GM19455 (cell line): Measurements from ENCODE around the gene DBNL.
A peak's percentile ranks its signal among the peaks of the same experiment; 100 is the strongest.
"Not testable (repeated sequence)": the region's sequence is repeated elsewhere in the genome, so short reads cannot be mapped to it uniquely, and the experiment has no call there.

Source experiments
- ATAC-seq: cut with Tn5 transposase; IDR thresholded peaks from one replicate; pipeline ENCODE4 v1.9.1; 2021; ENCODE audit not compliant: unreplicated experiment

Gene DBNL

DNA sequence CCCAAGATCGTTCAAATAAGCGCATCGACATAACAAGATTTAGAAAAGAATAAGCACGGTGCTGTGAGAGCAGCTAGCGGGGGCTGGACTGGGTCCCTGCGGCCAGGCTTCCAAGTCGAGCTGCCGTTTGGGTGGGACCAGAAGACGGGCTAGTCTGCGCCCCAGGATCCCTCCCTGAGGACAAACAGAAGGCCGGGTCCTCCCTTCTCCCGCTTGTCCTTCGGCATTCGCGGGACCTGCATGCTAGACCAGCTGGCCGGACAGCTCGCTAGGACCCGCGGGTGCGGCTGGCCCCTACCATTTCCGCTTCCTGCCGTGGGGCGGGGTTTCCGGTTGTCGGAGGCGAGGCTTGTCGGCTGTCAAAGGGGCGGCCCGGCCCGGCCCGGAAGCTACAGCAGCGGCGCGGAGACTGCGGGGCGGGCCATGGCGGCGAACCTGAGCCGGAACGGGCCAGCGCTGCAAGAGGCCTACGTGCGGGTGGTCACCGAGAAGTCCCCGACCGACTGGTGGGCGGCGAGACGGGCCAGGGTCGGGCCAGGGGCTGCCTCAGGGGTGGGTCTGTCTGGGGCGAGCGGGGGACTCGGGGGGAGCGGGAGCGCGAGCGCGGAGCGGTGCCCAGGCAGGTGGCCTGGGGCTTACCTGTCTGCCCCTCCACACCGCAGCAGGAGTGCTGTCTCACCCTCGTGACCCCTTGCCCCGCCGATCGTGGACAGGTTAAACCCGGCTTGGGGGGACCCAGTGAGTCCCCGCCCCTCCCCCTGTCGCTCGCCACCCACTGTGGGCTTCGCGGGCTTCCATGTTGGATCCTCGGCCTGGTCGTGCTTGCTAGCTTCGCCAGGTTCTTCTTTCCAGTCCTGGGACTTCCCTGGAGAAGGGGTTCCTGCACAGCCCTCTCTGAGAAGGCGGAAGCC lies at the start of gene DBNL:
Gene DBNL, plus strand, starts transcription at position 388 of the 911 bp plus-strand sequence. Its CDS starts 36 bp downstream, at position 424.
- peak; percentile 74 for ATAC-seq

- not testable (repeated sequence) for ATAC-seq
These were observed 47.0 kb upstream of the DBNL start, which contains the start of gene SPDYE1 for GRCh38 chr7:43997532-43997931. TSS of gene SPDYE1 (plus strand) at chr7:43997897. CDS start at chr7:43999950, 2,053 bp downstream.

GRCh38 chr7:44012081-44012480 lies 32.4 kb upstream of the DBNL start:
- ATAC-seq, result not testable (repeated sequence)

DNA sequence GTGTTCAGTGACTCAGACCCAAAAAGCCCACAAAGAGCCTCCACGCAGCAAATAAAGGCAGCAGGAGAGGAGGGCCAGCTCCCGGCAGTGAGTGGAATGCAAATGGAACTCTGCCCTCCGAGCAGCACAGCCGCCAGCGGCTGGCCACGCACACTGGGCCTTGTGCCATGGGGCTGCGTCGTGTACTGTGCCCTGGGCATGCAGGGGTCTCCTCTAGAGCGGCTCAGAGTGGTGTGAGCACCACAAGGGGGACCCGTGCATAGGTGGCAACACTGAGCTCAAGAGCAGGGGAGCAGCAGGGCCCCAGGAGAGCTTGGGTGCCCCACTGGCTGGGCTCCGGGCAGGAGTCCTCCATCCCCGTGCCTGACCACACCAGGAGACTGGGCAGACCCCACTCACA lies 29.4 kb upstream of the DBNL start:
- ATAC-seq, result not testable (repeated sequence)

DNA sequence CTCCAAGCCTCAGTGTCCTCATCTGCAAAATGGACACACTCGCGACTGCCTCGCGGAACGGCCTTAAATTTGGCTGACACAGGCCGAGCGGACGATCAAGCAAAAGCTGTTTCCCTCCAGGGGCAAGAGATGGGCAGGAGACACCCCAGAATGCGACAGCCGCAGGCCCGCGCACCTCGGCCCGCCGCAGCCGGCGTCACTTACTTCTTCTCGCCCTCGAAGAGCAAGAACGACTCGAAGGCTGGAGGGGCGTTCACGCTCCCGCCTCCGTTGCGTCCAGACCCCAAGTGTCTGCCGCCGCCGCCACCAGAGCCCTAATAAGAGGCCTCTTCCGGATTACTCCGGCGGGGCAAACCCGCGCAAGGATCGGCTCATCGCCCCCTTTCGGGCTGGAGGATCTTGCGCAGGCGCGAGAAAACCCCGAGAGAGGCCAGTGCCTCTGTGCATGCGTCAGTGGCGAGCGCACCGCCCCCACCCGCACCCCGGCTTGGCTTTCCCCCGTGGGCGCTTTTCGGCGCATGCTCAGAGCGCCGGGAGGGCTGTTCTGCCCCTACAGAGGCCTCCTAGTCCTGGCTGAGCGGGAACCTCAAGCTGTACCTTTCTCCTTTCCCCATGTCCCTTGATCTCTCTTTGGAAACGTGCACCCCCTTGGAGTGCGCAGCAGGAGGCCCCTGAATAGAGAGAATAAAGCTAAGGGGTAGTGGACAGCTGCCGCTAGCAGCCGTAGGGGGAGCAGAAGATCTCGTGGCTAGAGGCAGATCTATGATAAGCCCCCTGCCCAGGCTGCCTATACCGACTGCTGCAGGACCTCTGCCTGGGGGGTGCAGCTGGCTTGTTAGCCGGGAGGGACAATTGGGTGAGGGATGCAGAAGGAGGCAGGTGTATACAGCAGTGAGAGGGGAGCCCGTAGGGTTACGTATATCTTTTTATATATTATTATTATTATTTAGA lies 25.4 kb upstream of the DBNL start:
- peak; percentile 98 for ATAC-seq

DNA sequence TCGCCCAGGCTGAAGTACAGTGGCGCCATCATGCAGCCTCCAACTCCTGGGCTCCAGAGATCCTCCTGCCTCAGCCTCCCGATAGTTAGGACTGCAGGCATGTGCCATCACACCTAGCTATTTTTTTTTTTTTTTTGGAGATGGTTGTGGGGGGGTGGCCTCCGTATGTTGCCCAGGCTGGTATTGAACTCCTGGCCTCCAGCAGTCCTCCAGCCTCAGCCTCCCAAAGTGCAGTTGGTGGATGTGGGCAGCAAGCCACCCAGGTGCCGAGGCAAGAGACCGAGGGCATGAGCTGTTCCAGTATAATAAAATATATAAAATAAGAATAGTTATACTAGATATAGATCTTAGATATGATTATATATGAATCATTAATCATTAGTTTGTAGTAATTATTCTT lies 24.7 kb upstream of the DBNL start:
- ATAC-seq, result not testable (repeated sequence)

- ATAC-seq, result not testable (repeated sequence)
These were observed 22.4 kb upstream of the DBNL start for GRCh38 chr7:44022069-44022468.

- ATAC-seq, result not testable (repeated sequence)
These were observed 21.6 kb upstream of the DBNL start for GRCh38 chr7:44022796-44023467.

DNA sequence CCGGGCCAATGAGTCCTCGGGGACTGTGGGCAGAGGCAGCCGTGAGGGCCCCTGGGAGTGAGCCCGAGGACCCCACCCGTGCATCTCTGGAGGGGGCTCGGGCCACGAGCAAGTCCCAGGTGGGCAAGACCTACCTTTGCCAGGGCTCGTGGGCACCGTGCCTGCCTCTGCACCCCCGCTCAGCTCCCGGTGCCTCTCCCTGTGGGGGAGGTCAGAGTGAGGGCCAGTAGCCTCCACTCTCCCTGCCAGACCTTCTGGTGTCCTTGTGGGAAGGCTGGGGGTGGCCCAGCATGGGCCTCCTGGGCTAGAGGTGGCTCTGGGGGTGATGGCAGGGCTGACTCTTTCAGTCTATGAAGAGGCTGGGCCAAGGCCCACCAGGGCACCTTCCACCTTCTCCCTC lies 15.1 kb upstream of the DBNL start:
- ATAC-seq, result not testable (repeated sequence)

DNA sequence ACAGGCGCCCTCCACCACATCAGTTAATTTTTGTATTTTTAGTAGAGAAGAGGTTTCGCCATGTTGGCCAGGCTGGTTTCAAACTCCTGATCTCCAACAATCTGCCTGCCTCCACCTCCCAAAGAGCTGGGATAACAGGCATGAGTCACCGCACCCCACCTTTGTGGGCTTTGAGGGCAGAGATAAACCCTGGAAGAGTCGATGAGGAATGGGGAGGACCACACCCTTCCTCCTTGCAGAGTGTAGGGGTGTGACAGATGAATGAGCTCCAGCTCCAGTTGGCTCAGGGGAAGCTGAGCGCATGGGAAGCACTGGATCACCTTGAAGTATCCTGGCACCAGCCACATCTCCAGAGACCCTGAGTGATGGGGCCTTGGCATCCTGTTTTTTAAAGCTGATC lies 14.5 kb upstream of the DBNL start:
- ATAC-seq, result not testable (repeated sequence)

DNA sequence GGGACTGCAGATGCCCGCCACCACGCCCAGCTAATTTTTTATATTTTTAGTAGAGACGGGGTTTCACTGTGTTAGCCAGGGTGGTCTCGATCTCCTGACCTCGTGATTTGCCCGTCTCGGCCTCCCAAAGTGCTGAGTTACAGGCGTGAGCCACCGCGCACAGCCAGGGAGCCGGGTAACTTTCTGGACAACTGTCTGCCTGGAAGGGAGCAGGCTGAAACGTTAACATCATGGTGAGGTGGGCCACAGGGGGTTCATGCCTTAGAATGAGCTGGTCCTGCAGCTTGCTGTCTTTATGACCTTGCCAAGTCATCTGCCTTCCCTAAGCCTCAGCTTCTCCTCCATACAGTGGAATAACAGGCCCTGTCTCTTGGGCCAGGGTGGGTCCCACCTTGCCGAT lies 13.2 kb upstream of the DBNL start:
- not testable (repeated sequence) for ATAC-seq

DNA sequence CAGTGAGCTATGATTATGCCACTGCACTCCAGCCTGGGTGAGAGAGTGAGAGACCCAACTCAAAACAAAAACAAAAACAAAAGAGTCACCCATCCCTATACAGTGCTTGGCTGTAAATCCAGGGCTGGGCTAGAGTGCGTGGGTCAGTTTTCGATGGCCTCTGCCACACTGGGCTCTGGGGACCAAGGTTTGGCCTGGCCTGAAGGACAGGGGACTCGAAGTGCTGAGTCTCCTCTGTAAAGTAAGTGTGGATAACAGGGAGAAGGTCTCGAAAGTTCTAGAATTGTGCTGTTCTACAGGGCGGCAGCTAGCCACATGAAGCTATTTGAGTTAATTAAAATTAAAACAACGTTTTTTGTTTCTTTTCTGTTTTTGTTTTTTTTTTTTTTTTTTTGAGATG lies 12.5 kb upstream of the DBNL start:
- ATAC-seq, result not testable (repeated sequence)

DNA sequence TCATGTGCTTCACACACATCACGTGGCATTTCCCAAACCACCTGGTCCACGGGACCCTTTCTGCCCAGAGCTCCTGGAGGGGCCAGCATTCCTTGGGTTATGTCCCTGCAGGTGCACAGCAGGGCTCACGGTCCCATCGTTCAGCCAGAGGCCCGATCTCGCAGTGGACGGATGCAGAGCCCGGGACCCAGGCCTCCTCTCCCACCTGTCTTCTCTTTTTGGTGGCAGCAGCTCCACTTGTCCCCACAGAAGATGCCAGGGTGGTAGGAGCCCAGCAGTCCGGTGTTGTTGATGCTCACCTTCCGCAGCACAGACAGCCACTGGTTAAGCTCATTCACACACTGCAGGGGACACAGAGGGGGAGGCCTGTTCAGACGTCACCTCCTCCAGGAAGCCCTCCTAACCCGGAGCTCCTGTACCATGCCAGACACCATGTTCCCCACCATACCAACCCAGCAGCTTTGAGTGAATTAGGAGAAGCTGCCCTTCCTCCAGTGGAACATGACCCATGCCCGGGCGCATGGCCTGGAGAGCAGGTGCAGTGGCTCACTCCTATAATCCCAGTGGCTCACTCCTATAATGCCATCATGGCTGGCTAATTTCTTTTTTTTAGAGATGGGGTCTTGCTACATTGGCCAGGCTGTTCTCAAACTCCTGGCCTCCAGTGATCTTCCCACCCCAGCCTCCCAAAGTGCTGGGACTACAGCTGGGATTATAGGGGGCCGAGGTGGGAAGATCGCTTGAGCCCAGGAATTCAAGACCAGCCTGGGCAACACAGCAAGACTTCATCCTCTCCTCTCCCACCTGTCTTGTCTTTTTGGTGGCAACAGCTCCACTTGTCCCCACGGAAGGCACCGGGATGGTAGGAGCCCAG lies 10.3 kb upstream of the DBNL start:
- not testable (repeated sequence) for ATAC-seq

DNA sequence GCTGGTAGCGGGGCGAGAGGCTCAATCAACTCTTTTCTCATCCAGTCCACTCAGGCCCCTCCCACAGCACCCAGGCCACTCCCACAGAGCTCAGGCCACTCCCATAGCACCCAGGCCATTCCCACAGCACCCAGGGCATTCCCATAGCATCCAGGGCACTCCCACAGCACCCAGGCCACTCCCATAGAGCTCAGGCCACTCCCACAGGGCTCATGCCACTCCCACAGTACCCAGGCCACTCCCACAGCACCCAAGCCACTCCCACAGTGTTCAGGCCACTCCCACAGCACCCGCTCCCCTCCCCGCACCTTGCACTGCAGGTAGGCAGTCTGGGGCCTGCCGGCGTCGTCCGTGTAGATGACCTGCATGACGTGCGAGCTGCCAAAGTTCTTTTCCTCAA lies 8.1 kb upstream of the DBNL start:
- ATAC-seq, result not testable (repeated sequence)

DNA sequence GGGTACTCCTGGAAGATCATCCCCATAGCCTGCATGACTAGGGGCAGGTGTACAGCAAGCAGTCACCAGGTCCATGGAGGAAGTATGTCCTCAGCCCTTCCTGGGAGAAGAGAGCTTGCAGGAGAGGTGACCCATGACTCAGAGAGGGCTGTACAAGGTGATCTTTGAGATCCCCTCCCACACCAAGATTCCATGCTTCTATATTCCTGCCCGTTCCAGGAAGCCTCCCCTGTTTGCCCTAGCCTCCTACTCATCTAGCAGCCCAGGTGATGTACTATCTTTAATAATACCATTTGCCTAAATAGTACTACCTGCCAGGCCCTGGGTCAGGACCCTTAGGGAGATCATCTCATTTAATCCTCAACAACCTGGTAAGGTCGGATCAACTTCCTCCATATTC lies 6.6 kb upstream of the DBNL start:
- not testable (repeated sequence) for ATAC-seq

DNA sequence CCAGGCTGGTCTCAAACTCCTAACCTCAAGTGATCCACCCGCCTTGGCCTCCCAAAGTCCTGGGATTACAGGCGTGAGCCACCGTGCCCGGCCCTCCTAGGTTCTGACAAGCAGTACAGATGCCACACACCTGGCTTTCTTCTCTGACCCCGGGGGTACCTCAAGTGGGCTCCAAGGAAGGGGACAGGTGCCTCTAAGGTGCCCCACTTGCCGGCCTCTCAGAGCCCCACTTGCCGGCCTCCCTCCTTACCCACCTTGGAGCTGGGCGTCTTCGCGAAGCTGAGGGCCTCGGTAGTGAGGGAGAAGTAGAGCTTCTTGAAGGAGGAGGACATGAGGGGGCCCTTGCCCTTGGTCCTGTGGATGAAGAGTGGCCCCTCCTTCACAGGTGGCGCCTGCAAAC lies 5.9 kb upstream of the DBNL start:
- ATAC-seq, result not testable (repeated sequence)

DNA sequence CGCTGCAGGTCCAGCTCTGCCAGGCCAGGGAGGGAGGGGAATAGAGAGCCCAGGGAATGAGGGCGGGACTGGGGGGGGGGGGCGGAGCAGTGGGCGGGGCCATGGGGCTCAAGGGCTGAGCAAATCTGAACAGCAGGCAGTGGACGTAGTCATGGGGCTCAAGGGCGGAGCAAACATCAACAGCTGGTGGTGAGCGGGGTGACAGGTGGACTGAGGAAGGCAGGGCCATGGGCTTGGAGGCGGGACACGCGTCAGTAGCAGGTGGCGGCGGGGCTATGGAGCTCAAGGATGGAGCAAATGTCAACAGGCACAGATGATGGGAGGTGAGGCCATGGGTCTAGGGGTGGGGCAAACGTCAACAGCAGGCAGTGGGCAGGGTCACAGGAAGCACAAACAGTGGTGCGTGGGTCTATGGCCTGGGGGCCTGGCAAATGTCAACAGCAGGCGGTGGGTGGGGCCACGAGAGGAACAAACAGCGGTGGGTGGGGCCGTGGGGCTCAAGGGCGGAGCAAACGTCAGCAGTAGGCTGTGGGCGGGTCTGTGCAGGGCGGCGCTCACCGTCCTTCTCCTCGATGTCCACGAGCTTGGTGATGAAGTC lies 5.4 kb upstream of the DBNL start:
- peak; percentile 74 for ATAC-seq

DNA sequence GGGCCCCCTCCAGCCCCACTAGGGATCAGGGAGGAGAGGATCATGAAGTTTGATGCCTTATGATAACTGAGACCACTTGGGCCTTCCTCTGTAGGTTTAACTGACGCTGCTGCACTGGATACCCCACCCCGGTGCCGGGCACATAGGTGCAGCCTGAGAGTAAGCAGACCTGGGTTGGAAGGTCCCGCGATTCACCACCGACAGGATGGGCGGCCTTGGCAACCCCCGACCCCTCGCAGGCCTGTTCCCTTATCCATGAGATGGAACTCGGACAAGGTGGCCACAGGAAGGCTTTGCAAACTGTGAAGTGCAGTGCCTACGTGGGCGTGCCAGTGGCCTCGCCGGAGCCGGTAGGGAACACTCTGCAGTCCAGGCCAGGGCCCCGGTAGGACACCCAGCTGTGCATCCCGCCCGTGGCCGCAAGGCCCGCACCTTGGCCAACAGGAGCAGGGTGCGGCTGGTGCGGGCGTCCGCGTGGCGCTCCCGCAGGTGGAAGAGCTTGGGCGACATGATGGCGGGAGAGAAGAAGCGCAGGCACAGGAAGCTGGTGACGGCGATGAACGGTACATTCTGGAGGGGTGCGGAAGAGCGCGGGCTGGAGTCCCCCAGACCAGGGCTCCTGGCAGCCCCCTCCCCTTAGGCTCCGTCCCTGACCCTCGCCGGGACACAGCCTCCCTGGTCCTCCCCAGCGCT lies 4.6 kb upstream of the DBNL start:
- ATAC-seq, result not testable (repeated sequence)

- ATAC-seq, result not testable (repeated sequence)
These were observed 4.0 kb upstream of the DBNL start for GRCh38 chr7:44040493-44040891.
